Nephron (organoid): ENCODE results near the gene OSBPL3.

Experiments used
- H3K27ac Mint-ChIP-seq, 3 experiments: 2 replicates each; pipeline ENCODE4 v1.8.0; 2020; ENCODE audit warnings: mixed read lengths in 3 of 3, mild to moderate bottlenecking in 2 of 3, moderate library complexity in 1 of 3
- H3K27me3 Mint-ChIP-seq: 2 replicates; pipeline ENCODE4 v1.8.0; 2021; ENCODE audit warnings: low read depth, mild to moderate bottlenecking, moderate library complexity, mixed read lengths
- H3K36me3 Mint-ChIP-seq: 2 replicates; pipeline ENCODE4 v1.8.0; 2020; ENCODE audit warnings: low read depth, mixed read lengths
- H3K4me1 Mint-ChIP-seq: 2 replicates; pipeline ENCODE4 v1.8.0; 2020; ENCODE audit warnings: mixed read lengths
- H3K4me3 Mint-ChIP-seq, 3 experiments: 2 replicates each; pipeline ENCODE4 v1.8.0; 2020; ENCODE audit warnings: mild to moderate bottlenecking in 3 of 3, mixed read lengths in 3 of 3, moderate library complexity in 2 of 3
- H3K9me3 Mint-ChIP-seq: 2 replicates; pipeline ENCODE4 v1.8.0; 2020; ENCODE audit warnings: mixed read lengths
- TF ChIP-seq, protein P1 (sequence below), 3 experiments: fragments of 200-600 bp; sonication (generic); IDR thresholded peaks; one replicate each; pipeline ENCODE4 v1.5.0; 2021; ENCODE audit warnings: antibody characterized with exemption in 3 of 3; ENCODE audit not compliant: unreplicated experiment in 3 of 3

OSBPL3 gene

DNA sequence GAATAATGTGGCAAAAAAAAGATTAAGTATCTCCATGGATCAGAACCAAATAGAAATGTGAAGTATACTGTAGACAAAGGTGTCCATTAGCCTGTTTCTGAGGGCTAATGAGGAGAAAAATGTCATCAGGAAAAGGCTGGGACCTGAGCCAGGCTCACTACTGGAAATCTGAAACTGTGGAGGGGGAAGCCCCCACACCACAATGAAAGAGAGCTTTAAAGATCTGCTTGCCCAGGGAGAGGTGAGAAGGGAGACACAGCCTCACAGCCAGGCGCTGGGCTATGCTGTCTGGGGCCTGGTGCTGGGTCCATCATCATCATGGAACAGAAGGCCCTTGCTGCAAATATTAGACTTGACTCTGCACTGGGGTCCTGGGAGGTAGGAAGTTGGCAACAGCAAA lies 90.4 kb downstream of the OSBPL3 start:
- peaks cover 1% of the 10 kb centered on the region for H3K27me3 Mint-ChIP-seq
- no peaks in the 10 kb centered on the region for H3K9me3 Mint-ChIP-seq
- H3K36me3 Mint-ChIP-seq = no peaks in the 10 kb centered on the region
- H3K4me3 Mint-ChIP-seq = no peak overlapping the region
- H3K4me1 Mint-ChIP-seq = peaks cover 12% of the 10 kb centered on the region
- H3K27ac Mint-ChIP-seq = no peak overlapping the region
- TF ChIP-seq, protein P1, sequence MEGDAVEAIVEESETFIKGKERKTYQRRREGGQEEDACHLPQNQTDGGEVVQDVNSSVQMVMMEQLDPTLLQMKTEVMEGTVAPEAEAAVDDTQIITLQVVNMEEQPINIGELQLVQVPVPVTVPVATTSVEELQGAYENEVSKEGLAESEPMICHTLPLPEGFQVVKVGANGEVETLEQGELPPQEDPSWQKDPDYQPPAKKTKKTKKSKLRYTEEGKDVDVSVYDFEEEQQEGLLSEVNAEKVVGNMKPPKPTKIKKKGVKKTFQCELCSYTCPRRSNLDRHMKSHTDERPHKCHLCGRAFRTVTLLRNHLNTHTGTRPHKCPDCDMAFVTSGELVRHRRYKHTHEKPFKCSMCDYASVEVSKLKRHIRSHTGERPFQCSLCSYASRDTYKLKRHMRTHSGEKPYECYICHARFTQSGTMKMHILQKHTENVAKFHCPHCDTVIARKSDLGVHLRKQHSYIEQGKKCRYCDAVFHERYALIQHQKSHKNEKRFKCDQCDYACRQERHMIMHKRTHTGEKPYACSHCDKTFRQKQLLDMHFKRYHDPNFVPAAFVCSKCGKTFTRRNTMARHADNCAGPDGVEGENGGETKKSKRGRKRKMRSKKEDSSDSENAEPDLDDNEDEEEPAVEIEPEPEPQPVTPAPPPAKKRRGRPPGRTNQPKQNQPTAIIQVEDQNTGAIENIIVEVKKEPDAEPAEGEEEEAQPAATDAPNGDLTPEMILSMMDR (IDR thresholded peaks at IDR 0.05; ENCODE audit: unreplicated experiment in 3 of 3) = no peak

- H3K27ac Mint-ChIP-seq = no peak overlapping the region
- TF ChIP-seq, protein P1 (IDR thresholded peaks at IDR 0.05; ENCODE audit: unreplicated experiment in 3 of 3) = no peak
- no peak overlapping the region for H3K4me3 Mint-ChIP-seq
- H3K9me3 Mint-ChIP-seq = no peaks in the 10 kb centered on the region
- no peaks in the 10 kb centered on the region for H3K36me3 Mint-ChIP-seq
- H3K27me3 Mint-ChIP-seq = no peaks in the 10 kb centered on the region
- H3K4me1 Mint-ChIP-seq = peaks cover 22% of the 10 kb centered on the region
Observed at GRCh38 chr7:24888653-24889052, 91.3 kb downstream of the OSBPL3 start.

DNA sequence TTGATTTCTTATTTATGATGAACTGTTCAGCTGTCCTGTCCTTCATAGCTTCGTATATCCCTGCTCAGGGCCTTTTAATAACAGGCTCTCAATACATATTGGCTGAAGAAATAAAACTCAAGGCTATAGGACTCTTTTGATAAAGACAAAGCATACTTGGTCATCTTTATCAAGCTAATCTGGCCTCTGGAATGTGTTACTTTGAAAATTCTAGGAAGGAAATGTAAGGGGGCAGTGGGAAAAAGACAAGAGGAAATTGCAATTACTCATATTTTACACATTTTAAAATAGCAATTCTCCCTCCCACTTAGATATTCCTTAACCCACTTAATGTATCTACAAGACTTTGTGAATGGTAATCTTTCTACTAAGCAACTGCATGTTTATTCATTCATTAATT lies 94.3 kb downstream of the OSBPL3 start:
- peak overlapping the region in 1 of 3 experiments; percentile 73 for H3K27ac Mint-ChIP-seq
- H3K36me3 Mint-ChIP-seq = no peaks in the 10 kb centered on the region
- TF ChIP-seq, protein P1 (IDR thresholded peaks at IDR 0.05; ENCODE audit: unreplicated experiment in 3 of 3) = no peak
- no peaks in the 10 kb centered on the region for H3K9me3 Mint-ChIP-seq
- H3K4me1 Mint-ChIP-seq = peaks cover 39% of the 10 kb centered on the region
- H3K27me3 Mint-ChIP-seq = no peaks in the 10 kb centered on the region
- no peak overlapping the region for H3K4me3 Mint-ChIP-seq

DNA sequence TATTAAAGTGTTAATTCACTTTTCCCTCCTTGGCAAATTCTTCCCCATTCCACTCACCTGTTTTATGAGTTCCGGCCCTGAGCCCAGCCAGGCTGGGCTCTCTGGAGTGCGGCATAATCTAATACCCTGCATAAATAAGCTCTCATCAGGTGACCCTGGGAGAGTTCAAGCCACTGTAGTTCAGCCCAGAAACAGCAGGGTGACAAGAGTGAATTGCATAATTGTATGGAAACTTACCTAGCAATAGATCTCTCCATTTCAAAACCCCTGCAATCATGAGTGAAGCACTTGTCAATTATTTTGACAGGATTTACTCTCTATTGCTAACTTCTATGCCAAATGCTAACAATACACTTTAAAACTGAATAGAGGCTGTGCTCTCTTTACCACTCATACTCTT lies 94.7 kb downstream of the OSBPL3 start:
- Mint-ChIP-seq H3K27ac (peak overlapping the region in 1 of 3 experiments; percentile 73), H3K4me3 (no peak overlapping the region), H3K36me3 (no peaks in the 10 kb centered on the region), H3K4me1 (peaks cover 39% of the 10 kb centered on the region), H3K9me3 (no peaks in the 10 kb centered on the region), H3K27me3 (no peaks in the 10 kb centered on the region)
- TF ChIP-seq, protein P1 (IDR thresholded peaks at IDR 0.05; ENCODE audit: unreplicated experiment in 3 of 3) = no peak

GRCh38 chr7:24884401-24884800 lies 95.6 kb downstream of the OSBPL3 start:
- peak overlapping the region in 1 of 3 experiments; percentile 8 for H3K4me3 Mint-ChIP-seq
- no peaks in the 10 kb centered on the region for H3K27me3 Mint-ChIP-seq
- H3K27ac Mint-ChIP-seq = peak overlapping the region in 1 of 3 experiments; percentile 7
- no peaks in the 10 kb centered on the region for H3K9me3 Mint-ChIP-seq
- TF ChIP-seq, protein P1 (IDR thresholded peaks at IDR 0.05; ENCODE audit: unreplicated experiment in 3 of 3) = no peak
- H3K36me3 Mint-ChIP-seq = no peaks in the 10 kb centered on the region
- H3K4me1 Mint-ChIP-seq = peaks cover 39% of the 10 kb centered on the region

DNA sequence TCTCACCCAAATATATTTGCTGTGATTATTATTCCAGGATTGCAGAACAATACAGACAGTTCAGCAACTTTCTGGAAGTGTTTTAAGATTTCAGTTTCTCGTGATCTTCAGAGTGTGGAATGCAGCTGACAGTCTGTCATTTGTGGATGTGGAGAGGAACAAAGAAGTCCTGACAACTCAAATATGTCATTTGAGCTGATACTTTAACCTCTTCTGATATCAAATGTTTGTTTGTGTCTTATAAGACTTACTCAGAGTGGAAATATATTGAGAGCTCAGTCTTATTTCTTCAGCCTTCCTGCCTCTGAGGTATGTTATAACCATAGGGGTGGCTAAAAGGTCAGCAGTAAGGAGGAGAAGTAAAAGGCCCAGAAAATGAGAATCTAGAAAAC lies 96.4 kb downstream of the OSBPL3 start:
- TF ChIP-seq, protein P1 (IDR thresholded peaks at IDR 0.05; ENCODE audit: unreplicated experiment in 3 of 3) = no peak
- Mint-ChIP-seq H3K36me3 (no peaks in the 10 kb centered on the region), H3K4me3 (no peak overlapping the region), H3K4me1 (peaks cover 39% of the 10 kb centered on the region), H3K27ac (peak overlapping the region in 1 of 3 experiments; percentile 74), H3K9me3 (no peaks in the 10 kb centered on the region), H3K27me3 (no peaks in the 10 kb centered on the region)
